Activated CD8-positive, alpha-beta T cell treated with anti-CD3 and anti-CD28 coated beads, Interleukin-2, amount 10 ng/mL, durations not matched to agents 7 days and 5 days (primary cell): Measurements from ENCODE around the gene SMIM26. TPM values are rescaled to one million over a fixed set of nuclear protein-coding genes. Genes with fewer than 3 reads are reported as not detected.

ENCODE experiments used
- ATAC-seq: fragments of 150-1000 bp; cut with Tn5 transposase; one replicate; pipeline ENCODE4 v1.10.0; 2021; ENCODE audit warnings: moderate library complexity
- CTCF ChIA-PET: fragments of 350-600 bp; sonication (Branson Sonifier 250); formaldehyde crosslinking; loops from one replicate; lab custom pipeline; 2021; ENCODE audit warnings: antibody characterized with exemption; lab: Charles Lee
- POLR2A ChIA-PET: fragments of 350-600 bp; sonication (Branson Sonifier 250); formaldehyde crosslinking; loops from one replicate; lab custom pipeline; 2021; ENCODE audit warnings: antibody characterized with exemption; lab: Charles Lee
- DNase-seq: peaks from one replicate; pipeline ENCODE4 v3.0.0-alpha.2; 2020
- H3K27ac Mint-ChIP-seq: one replicate; pipeline ENCODE4 v1.8.0; 2021; ENCODE audit warnings: mild to moderate bottlenecking, mixed read lengths
- H3K27me3 Mint-ChIP-seq: one replicate; pipeline ENCODE4 v1.8.0; 2021; ENCODE audit warnings: low read depth, mixed read lengths
- H3K36me3 Mint-ChIP-seq: one replicate; pipeline ENCODE4 v1.8.0; 2021; ENCODE audit warnings: low read depth, mixed read lengths
- H3K4me1 Mint-ChIP-seq: one replicate; pipeline ENCODE4 v1.8.0; 2021; ENCODE audit warnings: low read depth, mixed read lengths
- H3K4me3 Mint-ChIP-seq: one replicate; pipeline ENCODE4 v1.8.0; 2021; ENCODE audit warnings: mild to moderate bottlenecking, mixed read lengths
- H3K9me3 Mint-ChIP-seq: one replicate; pipeline ENCODE4 v1.8.0; 2022; ENCODE audit warnings: mixed read lengths; ENCODE audit not compliant: insufficient read depth
- total RNA-seq, 2 experiments: library from RNA; stranded (reverse); gene quantifications; one replicate each; pipeline ENCODE4 v1.2.3, GENCODE V29; 2021

SMIM26 gene
- total RNA-seq, 2 experiments from 2014 or later, result 41.9 to 51.0 TPM

- DNase-seq, result no peak
- peaks cover 21% of the 10 kb centered on the region for H3K4me1 Mint-ChIP-seq
- no peak for ATAC-seq
- peaks cover 11% of the 10 kb centered on the region for H3K27me3 Mint-ChIP-seq
- H3K27ac Mint-ChIP-seq, result no peak overlapping the region
- no peak overlapping the region for H3K4me3 Mint-ChIP-seq
- POLR2A ChIA-PET, result no interaction called here
- H3K9me3 Mint-ChIP-seq, result no peaks in the 10 kb centered on the region
- CTCF ChIA-PET, result no interaction called here
- no peaks in the 10 kb centered on the region for H3K36me3 Mint-ChIP-seq
These were observed 17.9 kb downstream of the SMIM26 start for GRCh38 chr20:18585134-18585533.

- peak within 1 kb of the TSS; percentile 85 for H3K27ac Mint-ChIP-seq
- peaks cover 21% of the 10 kb centered on the region for H3K4me1 Mint-ChIP-seq
- no peaks in the 10 kb centered on the region for H3K9me3 Mint-ChIP-seq
- peak within 1 kb of the TSS; percentile 90 for H3K4me3 Mint-ChIP-seq
- ChIA-PET CTCF (interaction anchor here (0.8 to 1.8 kb wide), 6 partner anchors 8 to 293 kb away, joined by 3 to 4 read pairs (median 3); no protein-coding TSS in a partner anchor), POLR2A (interaction anchor here (0.6 to 1.3 kb wide), 4 partner anchors 8 to 938 kb away, joined by 3 to 5 read pairs (median 4); partner anchors contain the start of gene SEC23B)
- peaks cover 8% of the 10 kb centered on the region for H3K27me3 Mint-ChIP-seq
- ATAC-seq (peak; percentile 92), DNase-seq (peak; percentile 90)
- no peaks in the 10 kb centered on the region for H3K36me3 Mint-ChIP-seq
These were observed 20.7 kb downstream of the SMIM26 start, which contains the start of gene DTD1 for GRCh38 chr20:18587665-18588573. Gene DTD1 (plus strand): TSS chr20:18588054. CDS start chr20:18588073, 19 bp downstream.

GRCh38 chr20:18588574-18588933 lies 21.3 kb downstream of the SMIM26 start:
- H3K4me3 Mint-ChIP-seq, result peak overlapping the region; percentile 84

GRCh38 chr20:18589941-18590674 lies 22.9 kb downstream of the SMIM26 start:
- H3K27ac Mint-ChIP-seq, result no peak overlapping the region
- H3K4me1 Mint-ChIP-seq, result peaks cover 21% of the 10 kb centered on the region
- no peak for DNase-seq
- peaks cover 2% of the 10 kb centered on the region for H3K27me3 Mint-ChIP-seq
- no peak for ATAC-seq
- H3K36me3 Mint-ChIP-seq, result no peaks in the 10 kb centered on the region
- CTCF ChIA-PET, result no interaction called here
- POLR2A ChIA-PET, result interaction anchor here (1.2 kb wide), 1 partner anchor 61 kb away, joined by 3 read pairs; no protein-coding TSS in a partner anchor
- H3K9me3 Mint-ChIP-seq, result no peaks in the 10 kb centered on the region
- no peak overlapping the region for H3K4me3 Mint-ChIP-seq

More at GRCh38 chr20:18588574-18588933, 21.3 kb downstream of the SMIM26 start:
- POLR2A ChIA-PET, result interaction anchor here (0.6 to 1.3 kb wide), 5 partner anchors 9 to 938 kb away, joined by 3 to 5 read pairs (median 4); partner anchors contain the start of gene SEC23B
- ATAC-seq (no peak), DNase-seq (no peak)
- Mint-ChIP-seq H3K4me1 (peaks cover 21% of the 10 kb centered on the region), H3K36me3 (no peaks in the 10 kb centered on the region), H3K27ac (peak overlapping the region; percentile 85), H3K27me3 (peaks cover 8% of the 10 kb centered on the region), H3K9me3 (no peaks in the 10 kb centered on the region)
- CTCF ChIA-PET, result interaction anchor here (0.8 to 1.8 kb wide), 6 partner anchors 9 to 294 kb away, joined by 3 to 4 read pairs (median 3); no protein-coding TSS in a partner anchor

GRCh38 chr20:18596270-18596669 lies 29.0 kb downstream of the SMIM26 start:
- Mint-ChIP-seq H3K9me3 (peaks cover 3% of the 10 kb centered on the region), H3K27me3 (no peaks in the 10 kb centered on the region), H3K36me3 (peaks cover 14% of the 10 kb centered on the region), H3K4me3 (no peak overlapping the region), H3K4me1 (no peaks in the 10 kb centered on the region), H3K27ac (no peak overlapping the region)
- no peak for ATAC-seq
- CTCF ChIA-PET, result no interaction called here
- POLR2A ChIA-PET, result no interaction called here
- DNase-seq, result no peak

GRCh38 chr20:18609741-18610140 lies 42.5 kb downstream of the SMIM26 start:
- Mint-ChIP-seq H3K27me3 (no peaks in the 10 kb centered on the region), H3K36me3 (no peaks in the 10 kb centered on the region), H3K4me3 (no peak overlapping the region), H3K27ac (no peak overlapping the region), H3K4me1 (no peaks in the 10 kb centered on the region), H3K9me3 (no peaks in the 10 kb centered on the region)
- no peak for ATAC-seq
- no peak for DNase-seq
- CTCF ChIA-PET, result no interaction called here
- POLR2A ChIA-PET, result no interaction called here

GRCh38 chr20:18611492-18611891 lies 44.3 kb downstream of the SMIM26 start:
- DNase-seq (no peak), ATAC-seq (no peak)
- H3K9me3 Mint-ChIP-seq, result no peaks in the 10 kb centered on the region
- ChIA-PET CTCF (no interaction called here), POLR2A (no interaction called here)
- H3K4me1 Mint-ChIP-seq, result no peaks in the 10 kb centered on the region
- no peak overlapping the region for H3K27ac Mint-ChIP-seq
- H3K27me3 Mint-ChIP-seq, result no peaks in the 10 kb centered on the region
- H3K36me3 Mint-ChIP-seq, result no peaks in the 10 kb centered on the region
- no peak overlapping the region for H3K4me3 Mint-ChIP-seq

GRCh38 chr20:18613553-18613952 lies 46.3 kb downstream of the SMIM26 start:
- Mint-ChIP-seq H3K27ac (no peak overlapping the region), H3K27me3 (no peaks in the 10 kb centered on the region), H3K36me3 (no peaks in the 10 kb centered on the region), H3K9me3 (no peaks in the 10 kb centered on the region), H3K4me1 (no peaks in the 10 kb centered on the region), H3K4me3 (no peak overlapping the region)
- CTCF ChIA-PET, result no interaction called here
- ATAC-seq (no peak), DNase-seq (no peak)
- POLR2A ChIA-PET, result no interaction called here

GRCh38 chr20:18614244-18614643 lies 47.0 kb downstream of the SMIM26 start:
- ChIA-PET CTCF (no interaction called here), POLR2A (no interaction called here)
- DNase-seq (no peak), ATAC-seq (no peak)
- Mint-ChIP-seq H3K27me3 (no peaks in the 10 kb centered on the region), H3K4me3 (no peak overlapping the region), H3K27ac (peak overlapping the region; percentile 8), H3K9me3 (no peaks in the 10 kb centered on the region), H3K4me1 (no peaks in the 10 kb centered on the region), H3K36me3 (no peaks in the 10 kb centered on the region)

- no peak for ATAC-seq
- Mint-ChIP-seq H3K27ac (peak overlapping the region; percentile 52), H3K36me3 (no peaks in the 10 kb centered on the region), H3K27me3 (no peaks in the 10 kb centered on the region), H3K4me1 (no peaks in the 10 kb centered on the region), H3K9me3 (no peaks in the 10 kb centered on the region), H3K4me3 (no peak overlapping the region)
- CTCF ChIA-PET, result no interaction called here
- no peak for DNase-seq
- POLR2A ChIA-PET, result no interaction called here
These were observed 47.9 kb downstream of the SMIM26 start for GRCh38 chr20:18615020-18615650.
